Astrocyte (in vitro differentiated cells and primary cell): ENCODE data around the gene REPS1.

Experiments used
- CTCF ChIP-seq: IDR thresholded peaks from 2 replicates; pipeline ENCODE4 v1.5.1; 2011; ENCODE audit warnings: low read depth, mild to moderate bottlenecking, inconsistent platforms, low read length, moderate library complexity; ENCODE audit not compliant: insufficient read depth
- EZH2 ChIP-seq: IDR thresholded peaks from 2 replicates; pipeline ENCODE4 v1.6.1; 2012; ENCODE audit warnings: mild to moderate bottlenecking, low read length, inconsistent platforms; ENCODE audit not compliant: insufficient read depth

GRCh38 chr6:139011980-139012379, 23.9 kb upstream of the REPS1 start:
- TF ChIP-seq CTCF (no peak), EZH2 (no peak)
